ENCODE data around the gene P2RX5.

DNA sequence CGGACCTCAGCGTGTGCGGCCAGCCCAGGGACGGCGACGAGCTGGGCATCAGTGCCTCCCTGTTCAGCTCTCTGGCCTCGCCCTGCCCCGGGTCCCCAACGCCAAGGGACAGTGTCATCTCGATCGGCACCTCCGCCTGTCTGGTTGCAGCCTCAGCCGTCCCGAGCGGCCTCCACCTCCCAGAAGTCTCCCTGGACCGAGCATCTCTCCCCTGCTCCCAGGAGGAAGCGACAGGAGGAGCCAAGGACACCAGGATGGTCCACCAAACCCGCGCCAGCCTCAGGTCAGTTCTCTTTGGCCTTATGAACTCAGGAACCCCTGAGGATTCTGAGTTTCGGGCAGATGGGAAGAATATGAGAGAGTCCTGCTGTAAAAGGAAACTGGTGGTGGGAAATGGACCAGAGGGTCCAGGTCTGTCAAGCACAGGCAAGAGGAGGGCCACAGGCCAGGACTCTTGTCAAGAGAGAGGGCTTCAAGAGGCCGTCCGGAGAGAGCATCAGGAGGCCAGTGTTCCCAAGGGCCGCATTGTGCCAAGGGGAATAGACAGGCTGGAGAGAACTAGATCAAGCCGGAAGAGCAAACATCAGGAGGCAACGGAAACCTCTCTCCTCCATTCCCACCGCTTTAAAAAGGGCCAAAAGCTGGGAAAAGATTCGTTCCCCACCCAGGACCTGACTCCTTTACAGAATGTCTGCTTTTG, 28.6 kb upstream of the P2RX5 start:
- no peak for TF ChIP-seq POLR2AphosphoS5 (IDR thresholded peaks at IDR 0.05; ENCODE audit: borderline replicate concordance, low read depth, low read length)
- TF ChIP-seq EZH2 (IDR thresholded peaks at IDR 0.05), result no peak
